SJCRH30 (cell line): ENCODE results near the gene NEK2. TPM values are rescaled to one million over a fixed set of nuclear protein-coding genes. Genes with fewer than 3 reads are reported as not detected.
"Not testable (repeated sequence)": the region's sequence is repeated elsewhere in the genome, so short reads cannot be mapped to it uniquely, and the experiment has no call there.

Experiments
- DNase-seq, 2 experiments: peaks; one replicate each; pipeline ENCODE4 v3.0.0-alpha.2; 2015 to 2020
- H3K27ac ChIP-seq: fragments of 250-450 bp; sonication (Bioruptor Pico); 2 replicates; pipeline ENCODE4 v1.5.1; 2020; ENCODE audit warnings: mild to moderate bottlenecking, moderate library complexity
- H3K27me3 ChIP-seq: fragments of 250-450 bp; sonication (Bioruptor Pico); 2 replicates; pipeline ENCODE4 v1.5.1; 2020; ENCODE audit warnings: mild to moderate bottlenecking, moderate library complexity
- H3K36me3 ChIP-seq: fragments of 250-450 bp; sonication (Bioruptor Pico); 2 replicates; pipeline ENCODE4 v1.5.1; 2020; ENCODE audit warnings: mild to moderate bottlenecking, moderate library complexity
- H3K4me1 ChIP-seq: fragments of 250-450 bp; sonication (Bioruptor Pico); 2 replicates; pipeline ENCODE4 v1.5.1; 2020; ENCODE audit warnings: mild to moderate bottlenecking, moderate library complexity
- H3K4me3 ChIP-seq: fragments of 250-450 bp; sonication (Bioruptor Pico); 2 replicates; pipeline ENCODE4 v1.5.1; 2020; ENCODE audit warnings: mild to moderate bottlenecking, moderate library complexity
- H3K9me3 ChIP-seq: fragments of 250-450 bp; sonication (Bioruptor Pico); replicated peaks from 2 replicates; pipeline ENCODE4 v1.5.1; 2020; ENCODE audit warnings: mild to moderate bottlenecking, moderate library complexity
- total RNA-seq: library from RNA; depleted of rRNA; stranded (reverse); fragments of >200 nt; shearing (Covaris generic); gene quantifications from 2 replicates; pipeline ENCODE4 v1.2.3, GENCODE V29; 2014

NEK2 gene
- total RNA-seq, 1 experiment from 2014 or later: 63.3 TPM

DNA sequence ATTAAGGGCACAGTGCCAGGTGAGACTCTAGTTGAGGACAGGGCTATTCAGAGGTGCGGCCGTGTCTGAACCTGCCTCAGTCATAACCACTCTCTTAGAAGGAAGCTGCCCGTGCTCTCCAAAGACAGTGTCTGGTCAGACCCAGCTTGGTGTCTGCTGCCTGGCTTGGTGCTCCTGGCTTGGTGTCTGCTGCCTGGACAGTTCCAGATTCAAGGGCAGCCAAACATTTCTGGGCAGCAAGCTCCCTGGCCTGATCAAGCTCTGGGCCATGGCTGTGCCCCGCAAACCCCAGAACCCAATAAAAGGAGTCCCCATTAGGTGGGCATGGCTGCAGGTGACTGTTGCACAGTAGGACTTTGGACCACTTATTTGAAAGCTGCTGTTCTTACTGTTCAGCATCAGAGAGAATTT, 27.7 kb downstream of the NEK2 start:
- no peak for DNase-seq
- H3K27ac ChIP-seq: no peak overlapping the region
- no peak overlapping the region for H3K4me3 ChIP-seq
- no peaks in the 10 kb centered on the region for H3K27me3 ChIP-seq
- H3K9me3 ChIP-seq: no peaks in the 10 kb centered on the region; the same call in 1 of the 2 replicates
- H3K36me3 ChIP-seq: no peaks in the 10 kb centered on the region
- H3K4me1 ChIP-seq: peaks cover 10% of the 10 kb centered on the region; the same call in 1 of the 2 replicates

DNA sequence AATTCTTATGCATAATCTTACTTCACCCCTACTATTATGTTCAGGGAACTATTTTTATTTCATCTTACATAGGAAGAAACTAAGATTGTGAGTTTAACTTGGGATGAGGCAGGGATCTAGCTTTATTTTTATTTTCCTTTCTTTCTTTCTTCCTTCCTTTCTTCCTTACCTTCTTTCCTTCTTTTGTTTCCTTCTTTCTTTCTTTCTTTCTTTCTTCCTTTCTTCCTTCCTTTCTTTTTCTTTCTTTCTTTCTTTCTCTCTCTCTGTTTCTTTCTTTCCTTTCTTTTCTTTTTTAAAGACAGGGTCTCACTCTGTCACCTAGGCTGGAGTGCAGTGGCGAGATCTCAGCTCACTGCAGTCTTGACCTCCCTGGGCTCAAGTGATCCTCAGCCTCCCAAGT, 28.9 kb downstream of the NEK2 start:
- DNase-seq: no peak
- Histone ChIP-seq H3K4me3 (no peak overlapping the region), H3K4me1 (peaks cover 10% of the 10 kb centered on the region; the same call in 1 of the 2 replicates), H3K36me3 (no peaks in the 10 kb centered on the region), H3K27me3 (no peaks in the 10 kb centered on the region), H3K9me3 (no peaks in the 10 kb centered on the region; the same call in 1 of the 2 replicates), H3K27ac (no peak overlapping the region)

DNA sequence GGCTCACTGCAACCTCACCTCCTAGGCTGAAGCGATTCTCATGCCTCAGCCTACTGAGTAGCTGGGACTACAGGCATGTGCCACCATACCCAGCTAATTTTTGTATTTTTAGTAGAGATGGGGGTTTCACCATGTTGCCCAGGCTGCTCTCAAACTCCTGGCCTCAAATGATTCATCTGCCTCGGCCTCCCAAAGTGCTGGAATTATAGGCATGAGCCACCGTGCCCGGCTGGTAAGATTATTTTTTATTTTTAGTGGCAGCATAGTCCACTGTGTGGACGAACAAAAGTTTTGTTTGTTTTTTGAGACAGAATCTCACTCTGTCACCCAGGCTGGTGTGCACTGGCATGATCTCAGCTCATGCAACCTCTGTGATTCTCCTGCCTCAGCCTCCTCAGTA, 29.8 kb downstream of the NEK2 start:
- H3K4me1 ChIP-seq: peaks cover 10% of the 10 kb centered on the region; the same call in 1 of the 2 replicates
- H3K4me3 ChIP-seq, H3K27ac ChIP-seq, H3K27me3 ChIP-seq, H3K36me3 ChIP-seq, H3K9me3 ChIP-seq, DNase-seq: not testable (repeated sequence)

DNA sequence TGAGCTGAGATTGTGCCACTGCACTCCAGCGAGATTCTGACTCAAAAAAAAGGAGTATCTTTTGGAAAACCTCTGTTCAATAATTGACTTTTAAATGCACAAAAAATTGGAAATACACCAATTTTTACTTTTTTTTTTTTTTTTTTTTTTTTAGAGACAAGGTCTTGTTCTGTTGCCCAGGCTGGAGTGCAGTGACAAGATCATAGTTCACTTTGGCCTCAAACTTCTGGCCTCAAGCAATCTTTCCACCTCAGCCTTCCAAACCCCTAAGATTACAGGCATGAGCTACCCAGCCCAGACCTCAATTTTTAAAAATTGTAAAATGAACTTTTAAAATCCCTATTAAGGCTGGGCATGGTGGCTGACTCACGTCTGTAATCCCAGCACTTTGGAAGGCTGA, 30.8 kb downstream of the NEK2 start:
- no peak overlapping the region for H3K4me3 ChIP-seq
- H3K36me3 ChIP-seq: no peaks in the 10 kb centered on the region
- no peaks in the 10 kb centered on the region; the same call in 1 of the 2 replicates for H3K9me3 ChIP-seq
- no peak overlapping the region for H3K27ac ChIP-seq
- H3K27me3 ChIP-seq: no peaks in the 10 kb centered on the region
- peaks cover 10% of the 10 kb centered on the region; the same call in 1 of the 2 replicates for H3K4me1 ChIP-seq
- DNase-seq: no peak

DNA sequence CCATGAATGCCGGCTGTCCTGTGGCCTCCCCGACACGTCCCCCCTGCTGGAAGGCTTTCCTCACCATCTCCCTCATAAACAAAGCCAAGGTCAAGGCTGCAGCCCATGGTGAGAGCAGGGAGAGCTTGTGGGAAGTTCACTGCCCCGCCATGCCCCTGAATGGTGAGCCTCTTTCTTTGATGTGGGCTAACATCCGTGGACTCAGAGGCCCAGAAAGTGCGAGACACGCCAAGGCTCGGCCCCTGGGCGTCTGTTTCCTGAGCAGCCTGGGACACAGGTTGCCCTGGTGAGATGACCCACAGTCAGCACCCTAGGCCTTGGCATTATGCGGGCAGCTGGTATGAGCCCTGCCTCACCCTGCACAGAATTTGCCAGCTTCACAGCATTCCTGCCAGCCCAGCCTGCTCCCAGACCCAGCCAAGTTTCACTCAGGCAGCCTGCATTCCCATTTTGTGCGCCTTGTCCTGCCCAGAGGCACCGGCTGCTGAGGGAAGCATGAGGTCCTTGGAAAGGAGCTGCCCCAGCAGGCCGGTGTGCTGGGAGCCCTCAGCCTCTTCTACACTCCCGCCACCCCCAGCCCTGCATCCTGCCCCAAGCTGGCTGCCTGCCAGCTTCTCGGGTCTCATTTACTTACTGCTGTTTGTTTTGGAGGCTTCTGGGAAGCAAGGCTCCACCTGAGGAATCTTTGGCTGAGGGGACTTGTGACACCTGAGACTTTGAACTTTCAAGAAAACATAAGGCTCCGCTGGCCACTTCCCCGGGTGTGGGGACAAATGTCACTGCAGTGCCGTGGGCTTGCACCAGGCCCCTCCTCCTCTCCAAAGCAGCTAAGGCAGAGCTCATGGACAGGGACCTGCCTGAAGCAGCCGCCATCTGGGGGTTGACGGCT, 31.9 kb downstream of the NEK2 start:
- Histone ChIP-seq H3K4me3 (peak overlapping the region; percentile 31), H3K27me3 (no peaks in the 10 kb centered on the region), H3K36me3 (no peaks in the 10 kb centered on the region), H3K4me1 (peaks cover 14% of the 10 kb centered on the region; the same call in 1 of the 2 replicates), H3K9me3 (no peaks in the 10 kb centered on the region; the same call in 1 of the 2 replicates), H3K27ac (no peak overlapping the region)
- DNase-seq: peak; percentile 65 to 76

DNA sequence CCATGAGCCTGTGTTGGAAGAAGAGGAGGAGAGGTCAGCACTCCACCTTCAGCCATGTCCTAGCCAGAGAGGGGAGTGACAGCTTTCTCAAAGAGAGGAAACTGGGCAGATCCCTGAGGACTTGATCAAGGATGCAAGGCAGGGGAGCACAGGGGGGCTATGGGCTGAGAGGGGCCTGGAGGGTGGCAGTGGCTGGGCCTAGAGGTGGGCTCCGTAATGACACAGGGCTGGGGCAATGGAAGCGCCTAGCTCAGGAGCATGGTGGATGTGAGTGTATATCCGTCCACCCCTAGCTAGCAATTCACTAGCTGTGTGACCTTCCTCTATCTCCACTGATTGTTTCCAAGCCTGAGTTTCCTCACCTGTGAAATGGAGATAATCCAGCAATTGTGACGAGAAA, 32.6 kb downstream of the NEK2 start:
- H3K27ac ChIP-seq: no peak overlapping the region
- H3K36me3 ChIP-seq: no peaks in the 10 kb centered on the region
- H3K27me3 ChIP-seq: no peaks in the 10 kb centered on the region
- no peak for DNase-seq
- H3K4me3 ChIP-seq: no peak overlapping the region
- H3K4me1 ChIP-seq: peaks cover 18% of the 10 kb centered on the region; the same call in 1 of the 2 replicates
- no peaks in the 10 kb centered on the region; the same call in 1 of the 2 replicates for H3K9me3 ChIP-seq

DNA sequence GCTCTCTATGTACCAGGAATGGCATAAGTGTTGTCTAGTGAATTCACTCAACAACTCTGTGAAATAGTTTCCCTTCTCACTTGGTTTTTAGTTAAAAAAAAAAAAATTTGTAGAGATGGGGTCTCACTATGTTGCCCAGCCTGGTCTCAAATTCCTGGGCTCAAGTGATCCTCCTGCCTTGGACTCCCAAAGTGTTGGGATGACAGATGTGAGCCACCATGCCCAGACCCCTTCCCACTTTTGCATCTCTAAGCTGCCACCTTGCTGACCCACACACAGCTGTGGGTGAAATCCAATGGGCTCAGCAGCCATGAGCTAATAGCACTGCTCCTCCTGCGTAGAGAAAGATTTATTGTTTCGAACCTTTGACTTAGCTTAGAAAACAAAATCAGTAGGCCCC, 33.5 kb downstream of the NEK2 start:
- Histone ChIP-seq H3K4me1 (peaks cover 18% of the 10 kb centered on the region; the same call in 1 of the 2 replicates), H3K4me3 (no peak overlapping the region), H3K27ac (no peak overlapping the region), H3K36me3 (no peaks in the 10 kb centered on the region), H3K27me3 (no peaks in the 10 kb centered on the region), H3K9me3 (no peaks in the 10 kb centered on the region; the same call in 1 of the 2 replicates)
- DNase-seq: no peak

DNA sequence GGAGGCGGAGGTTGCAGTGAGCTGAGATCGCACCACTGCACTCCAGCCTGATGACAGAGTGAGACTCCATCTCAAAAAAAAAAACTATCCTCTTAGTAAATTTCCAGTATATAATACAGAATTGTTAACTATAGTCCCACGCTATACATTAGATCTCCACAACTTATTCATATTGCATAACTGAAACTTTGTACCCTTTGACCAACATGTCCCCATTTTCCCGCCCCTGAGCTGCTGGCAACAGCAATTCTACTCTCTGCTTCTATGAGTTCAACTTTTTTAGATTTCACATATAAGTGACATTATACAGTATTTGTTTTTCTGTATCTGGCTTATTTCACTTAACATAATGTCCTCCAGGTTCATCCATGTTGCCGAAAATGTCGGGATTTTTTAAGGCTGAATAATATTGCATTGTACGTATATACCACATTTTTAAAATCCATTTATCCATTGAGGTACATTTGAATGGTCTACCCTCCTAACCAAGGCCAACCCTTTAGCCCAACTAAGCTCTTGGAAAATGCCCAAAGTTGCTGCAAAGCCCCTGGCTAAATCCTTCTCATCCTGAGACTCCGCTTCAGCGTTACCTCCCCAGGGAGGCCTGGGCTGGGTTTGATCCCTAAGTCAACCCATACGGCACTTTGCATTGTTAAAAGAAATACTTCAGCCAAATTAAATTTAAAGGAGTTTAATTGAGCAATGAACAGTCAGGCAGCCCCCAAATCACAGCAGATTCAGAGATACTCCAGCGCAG, 34.2 kb downstream of the NEK2 start:
- H3K27ac ChIP-seq: no peak overlapping the region
- peaks cover 18% of the 10 kb centered on the region; the same call in 1 of the 2 replicates for H3K4me1 ChIP-seq
- no peaks in the 10 kb centered on the region; the same call in 1 of the 2 replicates for H3K9me3 ChIP-seq
- no peaks in the 10 kb centered on the region for H3K27me3 ChIP-seq
- H3K4me3 ChIP-seq: no peak overlapping the region
- no peak for DNase-seq
- no peaks in the 10 kb centered on the region for H3K36me3 ChIP-seq

DNA sequence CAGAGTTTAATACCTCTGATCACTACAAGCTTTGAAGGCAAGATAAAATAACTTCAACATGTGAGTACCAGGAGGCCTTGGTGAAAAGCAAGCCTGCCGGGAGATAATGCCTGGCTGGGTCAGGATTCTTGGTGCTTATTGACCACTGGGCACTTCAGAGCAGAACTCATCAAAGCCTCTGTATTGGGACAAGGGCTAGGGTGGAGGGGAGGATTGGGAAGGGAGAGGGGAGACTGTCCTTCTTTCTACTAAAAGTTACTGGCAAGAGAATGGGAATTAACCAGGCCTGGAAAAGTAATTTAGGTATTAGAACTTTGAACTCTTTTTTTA, 35.2 kb downstream of the NEK2 start:
- no peaks in the 10 kb centered on the region for H3K36me3 ChIP-seq
- H3K27me3 ChIP-seq: no peaks in the 10 kb centered on the region
- H3K27ac ChIP-seq: no peak overlapping the region
- no peak for DNase-seq
- H3K4me1 ChIP-seq: peaks cover 18% of the 10 kb centered on the region; the same call in 1 of the 2 replicates
- no peak overlapping the region for H3K4me3 ChIP-seq
- no peaks in the 10 kb centered on the region for H3K9me3 ChIP-seq

DNA sequence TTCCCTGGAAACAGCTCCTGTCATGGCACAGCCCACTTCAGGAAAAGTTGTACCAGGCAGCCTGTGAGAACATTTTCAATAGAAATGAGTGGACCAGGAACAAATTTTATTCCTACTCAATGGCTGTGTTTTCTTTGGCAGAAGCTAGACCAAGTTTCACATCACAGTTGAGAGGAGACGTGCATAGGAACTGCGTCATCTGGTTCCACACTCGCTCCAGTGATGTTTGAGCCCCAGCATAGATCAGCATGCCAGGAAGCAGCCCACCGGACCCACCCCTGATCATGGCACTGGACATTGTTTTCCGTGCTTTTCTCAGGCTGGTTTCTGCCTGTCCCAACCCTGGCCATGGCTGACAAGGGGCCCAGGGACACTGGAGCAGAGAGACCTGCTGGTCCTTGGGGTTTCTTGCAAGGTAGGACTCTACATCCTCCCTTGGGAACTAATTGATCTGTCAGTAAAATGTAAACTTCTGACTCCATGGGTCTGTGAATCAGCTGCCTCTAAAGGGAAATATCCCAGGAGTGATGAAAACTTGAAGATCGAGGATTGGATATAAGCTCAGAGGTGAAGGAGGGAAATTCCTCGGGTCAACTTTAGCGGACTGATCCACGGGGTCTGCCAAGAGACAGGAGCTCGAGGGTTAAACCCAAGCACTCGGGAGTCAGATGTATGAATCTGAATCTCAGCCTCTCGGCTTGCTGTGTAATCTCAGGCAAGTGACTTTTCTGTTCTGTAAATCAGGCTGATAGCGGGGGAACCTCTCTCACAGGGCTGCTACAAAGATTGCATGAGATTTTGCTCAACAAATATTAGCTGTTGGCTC, 35.7 kb downstream of the NEK2 start:
- Histone ChIP-seq H3K36me3 (no peaks in the 10 kb centered on the region), H3K27me3 (no peaks in the 10 kb centered on the region), H3K4me3 (no peak overlapping the region), H3K9me3 (no peaks in the 10 kb centered on the region), H3K27ac (no peak overlapping the region), H3K4me1 (peaks cover 18% of the 10 kb centered on the region; the same call in 1 of the 2 replicates)
- DNase-seq: no peak

DNA sequence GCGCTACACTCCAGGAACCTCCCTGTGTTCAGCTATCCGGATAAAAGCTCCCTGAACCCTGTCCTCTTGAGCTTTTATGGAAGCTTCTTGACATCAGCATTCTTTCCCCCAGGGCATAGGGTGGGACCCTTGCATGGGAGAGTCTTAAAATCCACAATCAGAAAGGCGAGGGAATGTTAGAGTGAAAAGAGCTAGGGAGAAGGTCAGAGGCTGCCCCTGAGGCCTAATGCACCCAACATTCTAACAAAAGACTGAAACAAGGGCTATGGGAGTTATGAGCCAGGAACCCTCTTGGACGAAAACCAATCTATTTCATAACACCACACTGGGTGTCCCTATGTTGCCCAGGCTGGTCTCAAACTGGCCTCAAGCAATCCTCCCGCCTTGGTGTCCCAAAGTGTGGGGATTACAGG, 36.7 kb downstream of the NEK2 start:
- no peak overlapping the region for H3K4me3 ChIP-seq
- peaks cover 17% of the 10 kb centered on the region; the same call in 1 of the 2 replicates for H3K4me1 ChIP-seq
- no peak overlapping the region for H3K27ac ChIP-seq
- no peaks in the 10 kb centered on the region for H3K9me3 ChIP-seq
- DNase-seq: peak in 1 of 2 experiments; percentile 41
- H3K27me3 ChIP-seq: no peaks in the 10 kb centered on the region
- H3K36me3 ChIP-seq: no peaks in the 10 kb centered on the region

DNA sequence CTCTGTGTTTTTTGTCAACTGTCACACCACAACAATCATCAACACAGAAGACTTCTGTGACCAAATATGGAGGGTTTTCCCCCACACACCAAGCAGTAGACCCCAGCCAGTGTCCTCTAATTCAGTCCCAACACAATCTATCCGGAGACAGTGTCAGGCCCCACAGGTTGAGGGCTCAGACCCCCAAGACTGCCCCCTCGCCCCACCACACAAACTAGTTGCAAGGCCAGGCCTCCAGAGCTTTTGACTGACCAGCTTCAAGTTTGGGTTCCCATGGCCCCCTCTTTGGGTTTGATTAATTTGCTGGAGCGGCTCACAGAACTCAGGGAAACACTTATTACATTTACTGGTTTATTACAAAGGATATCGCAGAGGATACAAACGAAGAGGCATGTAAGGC, 37.2 kb downstream of the NEK2 start:
- Histone ChIP-seq H3K9me3 (no peaks in the 10 kb centered on the region), H3K27ac (no peak overlapping the region), H3K4me3 (no peak overlapping the region), H3K27me3 (no peaks in the 10 kb centered on the region), H3K4me1 (peaks cover 12% of the 10 kb centered on the region; the same call in 1 of the 2 replicates), H3K36me3 (no peaks in the 10 kb centered on the region)
- no peak for DNase-seq

DNA sequence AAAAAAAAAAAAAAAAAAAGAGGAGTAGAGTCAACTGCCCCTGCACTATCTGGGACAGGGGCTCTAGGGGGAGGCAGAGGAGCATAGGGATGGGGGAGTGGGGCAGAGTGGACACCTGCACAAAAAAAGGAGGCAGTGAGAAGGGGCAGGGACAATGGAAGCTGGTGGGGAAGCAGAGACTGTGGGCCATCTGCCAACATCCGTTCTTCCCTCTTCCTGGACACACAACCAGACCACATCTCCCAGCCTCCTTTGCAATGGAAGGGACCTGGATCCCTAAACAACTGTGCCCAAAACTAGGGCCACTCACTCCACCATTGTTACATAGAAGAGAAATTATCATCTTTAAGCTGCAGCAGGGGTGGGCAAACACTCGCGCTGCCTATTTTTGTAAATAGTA, 38.4 kb downstream of the NEK2 start:
- no peaks in the 10 kb centered on the region for H3K36me3 ChIP-seq
- H3K4me1 ChIP-seq: peaks cover 10% of the 10 kb centered on the region; the same call in 1 of the 2 replicates
- no peak overlapping the region for H3K27ac ChIP-seq
- no peak overlapping the region for H3K4me3 ChIP-seq
- H3K9me3 ChIP-seq: no peaks in the 10 kb centered on the region
- H3K27me3 ChIP-seq: no peaks in the 10 kb centered on the region
- DNase-seq: peak in 1 of 2 experiments; percentile 26

DNA sequence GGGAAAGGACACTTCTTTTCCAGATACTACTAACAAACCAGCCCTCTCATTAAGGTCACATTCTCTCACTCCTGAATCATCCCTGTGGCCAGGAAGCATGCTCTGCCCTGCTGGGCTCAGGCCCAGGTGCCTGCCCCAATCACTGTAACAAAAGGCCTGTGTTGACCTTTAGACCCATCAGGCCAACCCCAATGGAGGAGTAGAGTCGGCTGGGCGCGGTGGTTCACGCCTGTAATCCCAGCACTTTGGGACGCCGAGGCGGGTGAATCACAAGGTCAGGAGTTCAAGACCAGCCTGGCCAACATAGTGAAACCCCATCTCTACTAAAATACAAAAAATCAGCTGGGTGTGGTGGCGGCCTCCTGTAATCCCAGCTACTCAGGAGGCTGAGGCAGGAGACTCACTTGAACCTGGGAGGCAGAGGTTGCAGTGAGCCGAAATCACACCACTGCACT, 38.8 kb downstream of the NEK2 start:
- H3K27me3 ChIP-seq, DNase-seq, H3K9me3 ChIP-seq, H3K4me3 ChIP-seq, H3K27ac ChIP-seq, H3K36me3 ChIP-seq: not testable (repeated sequence)
- peaks cover 10% of the 10 kb centered on the region; the same call in 1 of the 2 replicates for H3K4me1 ChIP-seq
